Loucy (cell line): ENCODE results near the gene PIAS3.

Experiments used
- H2AFZ ChIP-seq: fragments of 200-600 bp; sonication (generic); 2 replicates; pipeline ENCODE4 v1.6.0; 2016; ENCODE audit warnings: antibody characterized with exemption, mild to moderate bottlenecking, low read length, moderate library complexity
- H3F3A ChIP-seq: fragments of 200-600 bp; 2 replicates; pipeline ENCODE4 v1.6.0; 2016; ENCODE audit warnings: antibody characterized with exemption, low read depth, mild to moderate bottlenecking
- H3K27me3 ChIP-seq: fragments of 200-600 bp; sonication (generic); 2 replicates; pipeline ENCODE4 v1.6.1; 2014; ENCODE audit warnings: low read length, mild to moderate bottlenecking; ENCODE audit not compliant: insufficient read depth, poor library complexity, severe bottlenecking
- H3K36me3 ChIP-seq: fragments of 200-600 bp; sonication (generic); 2 replicates; pipeline ENCODE4 v1.6.1; 2016; ENCODE audit warnings: low read length; ENCODE audit not compliant: insufficient read depth
- H3K4me1 ChIP-seq: fragments of 200-600 bp; sonication (generic); 2 replicates; pipeline ENCODE4 v1.5.1; 2014; ENCODE audit warnings: low read length, mild to moderate bottlenecking; ENCODE audit not compliant: insufficient read depth, poor library complexity, severe bottlenecking
- H3K4me2 ChIP-seq: fragments of 200-600 bp; sonication (generic); 2 replicates; pipeline ENCODE4 v1.6.0; 2014; ENCODE audit warnings: antibody characterized with exemption, low read length, low read depth, mild to moderate bottlenecking; ENCODE audit not compliant: poor library complexity, severe bottlenecking
- H3K4me3 ChIP-seq: fragments of 200-600 bp; sonication (generic); 2 replicates; pipeline ENCODE4 v1.5.1; 2014; ENCODE audit warnings: low read length, mild to moderate bottlenecking, mixed read lengths; ENCODE audit not compliant: poor library complexity, severe bottlenecking
- H3K79me2 ChIP-seq: fragments of 200-600 bp; sonication (generic); 2 replicates; pipeline ENCODE4 v1.6.1; 2014; ENCODE audit warnings: low read length; ENCODE audit not compliant: insufficient read depth
- H3K9ac ChIP-seq: fragments of 200-600 bp; sonication (generic); 2 replicates; pipeline ENCODE4 v1.6.0; 2014; ENCODE audit warnings: mild to moderate bottlenecking, low read depth, low read length, moderate library complexity; ENCODE audit not compliant: poor library complexity, severe bottlenecking
- H3K9me2 ChIP-seq: fragments of 200-600 bp; sonication (generic); replicated peaks from 2 replicates; pipeline ENCODE4 v1.6.1; 2016; ENCODE audit warnings: low read depth, low read length, mixed read lengths
- H3K9me3 ChIP-seq: fragments of 200-600 bp; sonication (generic); 2 replicates; pipeline ENCODE4 v1.6.1; 2014; ENCODE audit warnings: mild to moderate bottlenecking, antibody characterized with exemption, low read length, low read depth; ENCODE audit not compliant: insufficient read depth
- H4K20me1 ChIP-seq: fragments of 200-600 bp; sonication (generic); 2 replicates; pipeline ENCODE4 v1.6.0; 2014; ENCODE audit warnings: antibody characterized with exemption, low read length, mild to moderate bottlenecking; ENCODE audit not compliant: insufficient read depth, poor library complexity, severe bottlenecking
- EZH2phosphoT487 ChIP-seq: fragments of 200-600 bp; IDR thresholded peaks from 2 replicates; pipeline ENCODE4 v1.6.1; 2018; ENCODE audit warnings: antibody characterized with exemption, mild to moderate bottlenecking, moderate library complexity, borderline replicate concordance
- TF ChIP-seq, protein P1 (sequence below): fragments of 200-600 bp; sonication (generic); conservative IDR thresholded peaks from 2 replicates; pipeline ENCODE4 v1.5.1; 2014; ENCODE audit warnings: mild to moderate bottlenecking, antibody characterized with exemption, low read length

The PIAS3 gene

DNA sequence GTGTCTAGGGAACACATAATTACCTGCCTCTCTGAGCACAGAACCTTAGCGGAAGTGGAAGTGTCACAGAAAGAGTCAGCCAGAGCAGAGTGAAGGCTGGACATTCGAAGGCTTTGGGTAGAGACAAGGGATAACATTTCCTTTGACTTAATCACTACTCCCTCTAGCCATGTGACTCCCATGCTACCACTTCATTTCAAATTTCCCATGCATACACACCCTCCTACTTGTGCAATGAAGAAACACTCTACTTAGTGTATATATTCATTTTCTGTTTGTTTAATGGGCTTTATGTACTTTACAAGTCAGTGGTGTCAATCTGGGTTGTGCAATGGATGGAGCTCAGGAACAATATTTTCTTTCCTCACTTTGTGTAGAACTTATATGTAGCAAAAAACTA lies 19.8 kb upstream of the PIAS3 start:
- Histone ChIP-seq H2AFZ (no peak overlapping the region), H3K9ac (no peak overlapping the region), H3K36me3 (no peaks in the 10 kb centered on the region), H3K9me3 (no peaks in the 10 kb centered on the region), H3K27me3 (peaks cover 4% of the 10 kb centered on the region), H3K4me2 (no peak overlapping the region), H4K20me1 (no peaks in the 10 kb centered on the region), H3K4me1 (no peaks in the 10 kb centered on the region), H3F3A (no peaks in the 10 kb centered on the region), H3K4me3 (no peak overlapping the region), H3K9me2 (no peaks in the 10 kb centered on the region), H3K79me2 (no peaks in the 10 kb centered on the region)
- no peak for TF ChIP-seq EZH2phosphoT487
- TF ChIP-seq, protein P1, sequence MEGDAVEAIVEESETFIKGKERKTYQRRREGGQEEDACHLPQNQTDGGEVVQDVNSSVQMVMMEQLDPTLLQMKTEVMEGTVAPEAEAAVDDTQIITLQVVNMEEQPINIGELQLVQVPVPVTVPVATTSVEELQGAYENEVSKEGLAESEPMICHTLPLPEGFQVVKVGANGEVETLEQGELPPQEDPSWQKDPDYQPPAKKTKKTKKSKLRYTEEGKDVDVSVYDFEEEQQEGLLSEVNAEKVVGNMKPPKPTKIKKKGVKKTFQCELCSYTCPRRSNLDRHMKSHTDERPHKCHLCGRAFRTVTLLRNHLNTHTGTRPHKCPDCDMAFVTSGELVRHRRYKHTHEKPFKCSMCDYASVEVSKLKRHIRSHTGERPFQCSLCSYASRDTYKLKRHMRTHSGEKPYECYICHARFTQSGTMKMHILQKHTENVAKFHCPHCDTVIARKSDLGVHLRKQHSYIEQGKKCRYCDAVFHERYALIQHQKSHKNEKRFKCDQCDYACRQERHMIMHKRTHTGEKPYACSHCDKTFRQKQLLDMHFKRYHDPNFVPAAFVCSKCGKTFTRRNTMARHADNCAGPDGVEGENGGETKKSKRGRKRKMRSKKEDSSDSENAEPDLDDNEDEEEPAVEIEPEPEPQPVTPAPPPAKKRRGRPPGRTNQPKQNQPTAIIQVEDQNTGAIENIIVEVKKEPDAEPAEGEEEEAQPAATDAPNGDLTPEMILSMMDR = no peak

DNA sequence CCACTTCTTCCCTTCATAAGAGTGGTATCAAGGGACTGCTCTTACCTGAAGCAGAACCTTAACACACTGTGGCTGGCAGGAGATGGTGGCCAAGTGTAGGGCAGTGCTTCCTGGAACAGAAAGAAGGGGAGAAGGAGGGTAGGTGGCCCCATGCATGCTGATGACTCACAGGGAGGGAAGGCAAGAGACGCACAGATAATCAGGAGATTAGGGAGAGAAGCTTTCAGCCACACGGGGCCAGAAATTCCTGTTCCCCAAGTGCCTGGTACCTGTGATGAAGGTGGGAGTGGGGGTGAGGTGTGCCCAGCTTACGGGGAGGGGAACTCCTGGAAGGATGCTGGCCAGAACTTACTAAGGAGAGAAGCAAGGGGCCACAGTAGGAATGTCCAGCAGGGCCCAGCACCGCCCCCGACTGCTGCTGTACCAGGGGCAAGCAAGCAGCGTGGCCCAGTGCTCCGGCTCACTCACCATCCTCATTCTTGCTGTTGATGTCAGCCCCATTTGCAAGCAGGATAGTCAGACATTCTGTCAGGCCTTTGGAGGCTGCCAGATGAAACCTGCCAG lies 19.1 kb upstream of the PIAS3 start:
- H3K9ac ChIP-seq = no peak overlapping the region
- no peaks in the 10 kb centered on the region for H3K4me1 ChIP-seq
- H3K4me3 ChIP-seq = no peak overlapping the region
- H3F3A ChIP-seq = no peaks in the 10 kb centered on the region
- no peaks in the 10 kb centered on the region for H3K27me3 ChIP-seq
- no peaks in the 10 kb centered on the region for H4K20me1 ChIP-seq
- no peaks in the 10 kb centered on the region for H3K9me2 ChIP-seq
- no peak overlapping the region for H3K4me2 ChIP-seq
- no peak overlapping the region; the same call in 1 of the 2 replicates for H2AFZ ChIP-seq
- no peaks in the 10 kb centered on the region for H3K9me3 ChIP-seq
- no peak for TF ChIP-seq EZH2phosphoT487
- TF ChIP-seq, protein P1 = no peak
- no peaks in the 10 kb centered on the region for H3K79me2 ChIP-seq
- H3K36me3 ChIP-seq = no peaks in the 10 kb centered on the region

DNA sequence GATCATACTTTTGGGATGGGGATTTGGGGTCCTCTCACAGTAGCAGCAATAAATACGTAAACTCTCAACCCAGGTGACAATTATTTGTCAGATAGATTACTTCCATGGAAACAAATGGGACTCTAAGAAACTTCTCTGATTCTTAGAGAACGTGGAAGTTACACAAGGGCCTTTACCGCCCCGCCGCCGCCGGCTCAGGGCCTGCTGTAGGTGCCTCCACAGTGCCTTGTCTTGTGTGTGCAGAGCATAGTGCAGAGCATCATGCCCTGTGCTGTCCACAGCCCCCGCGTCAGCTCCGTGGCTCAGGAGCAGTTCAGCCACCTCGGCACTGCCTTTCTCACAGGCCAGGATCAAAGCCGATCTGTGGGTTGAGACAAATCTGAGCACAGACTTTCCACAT lies 15.8 kb upstream of the PIAS3 start:
- no peaks in the 10 kb centered on the region for H3K79me2 ChIP-seq
- H3K27me3 ChIP-seq = no peaks in the 10 kb centered on the region
- no peaks in the 10 kb centered on the region for H3K9me3 ChIP-seq
- H3K9ac ChIP-seq = no peak overlapping the region
- no peaks in the 10 kb centered on the region for H3F3A ChIP-seq
- H3K36me3 ChIP-seq = no peaks in the 10 kb centered on the region
- no peak overlapping the region for H3K4me2 ChIP-seq
- TF ChIP-seq, protein P1 = no peak
- no peak for TF ChIP-seq EZH2phosphoT487
- H3K4me3 ChIP-seq = no peak overlapping the region
- no peaks in the 10 kb centered on the region for H3K4me1 ChIP-seq
- no peak overlapping the region for H2AFZ ChIP-seq
- no peaks in the 10 kb centered on the region for H4K20me1 ChIP-seq
- no peaks in the 10 kb centered on the region for H3K9me2 ChIP-seq
